ENCODE measurements around the gene FTCD. TPM values are rescaled to one million over a fixed set of nuclear protein-coding genes. Genes with fewer than 3 reads are reported as not detected.
"Not testable (repeated sequence)": the region's sequence is repeated elsewhere in the genome, so short reads cannot be mapped to it uniquely, and the experiment has no call there.

Gene FTCD
- total RNA-seq, 1 experiment from 2014 or later, result 0.21 TPM

DNA sequence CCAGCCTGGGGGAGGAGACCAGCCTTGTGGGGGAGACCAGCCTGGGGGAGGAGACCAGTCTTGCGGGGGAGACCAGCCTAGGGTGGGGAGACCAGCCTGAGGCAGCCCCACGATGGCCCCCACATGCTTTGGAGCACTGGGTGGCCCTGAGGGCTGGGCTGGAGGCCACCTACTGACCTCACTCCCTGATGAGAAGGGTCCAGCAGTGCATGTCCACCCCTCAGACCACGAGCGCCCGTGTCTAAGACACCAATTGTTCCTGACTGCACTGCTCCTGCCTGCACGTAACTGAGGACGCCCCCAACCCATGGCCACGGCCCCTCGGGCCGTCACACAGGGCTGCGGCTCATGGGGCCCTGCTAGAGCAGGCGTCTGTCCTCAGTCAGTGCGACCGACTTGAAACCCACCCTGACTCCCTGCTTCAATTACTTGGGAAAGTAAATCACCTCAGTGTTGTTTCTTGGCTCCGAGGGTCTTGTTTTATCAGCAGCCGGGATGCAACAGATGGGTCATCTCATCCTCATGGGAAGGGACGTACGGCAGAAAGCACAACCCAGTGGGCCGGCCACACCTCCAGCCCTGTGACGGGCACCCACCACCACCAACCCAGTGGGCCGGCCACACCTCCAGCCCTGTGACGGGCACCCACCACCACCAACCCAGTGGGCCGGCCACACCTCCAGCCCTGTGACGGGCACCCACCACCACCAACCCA lies 28.7 kb upstream of the FTCD start, which contains the start of gene SPATC1L:
Gene SPATC1L (minus strand): TSS at position 550 of the 715 bp plus-strand sequence. CDS start 1,643 bp downstream, outside the sequence.
- DNase-seq (ENCODE audit: low read depth, low spot score) (no peak), ATAC-seq (no peak)
- Histone ChIP-seq H3K9me3 (ENCODE audit: control insufficient read depth, insufficient read depth, low read depth, low read length) (no peaks in the 10 kb centered on the region), H3K4me1 (ENCODE audit: control insufficient read depth, insufficient read depth, low read length) (peaks cover 5% of the 10 kb centered on the region; the same call in 1 of the 2 replicates), H3K27ac (ENCODE audit: low read length) (no peak within 1 kb of the TSS), H3K27me3 (ENCODE audit: control insufficient read depth, insufficient read depth, low read length) (no peaks in the 10 kb centered on the region), H3K4me3 (ENCODE audit: low read depth in 2 of 2, low read length in 2 of 2) (peak within 1 kb of the TSS in 1 of 2 experiments; percentile 23; a peak in 1 of 4 replicates), H3K36me3 (ENCODE audit: control insufficient read depth, insufficient read depth, low read length) (no peaks in the 10 kb centered on the region)
- ChIA-PET CTCF (no interaction called here), POLR2A (no interaction called here)
- BruUV-seq (replicated peaks), result no TSS peak
- intact Hi-C loops (cut with micrococcal nuclease; ENCODE audit: unreplicated experiment), result no loop called here
- in situ Hi-C loops (cut with HindIII; ENCODE audit: low pct_unique_long_range_greater_than_20kb, low sequenced_read_pairs), result no loop called here
- no peak for TF ChIP-seq TCF7L2 (IDR thresholded peaks at IDR 0.05; ENCODE audit: low read depth, low read length)
- no peak for TF ChIP-seq POLR2AphosphoS5 (IDR thresholded peaks at IDR 0.05; ENCODE audit: low read depth, low read length)
- TF ChIP-seq, protein P1, sequence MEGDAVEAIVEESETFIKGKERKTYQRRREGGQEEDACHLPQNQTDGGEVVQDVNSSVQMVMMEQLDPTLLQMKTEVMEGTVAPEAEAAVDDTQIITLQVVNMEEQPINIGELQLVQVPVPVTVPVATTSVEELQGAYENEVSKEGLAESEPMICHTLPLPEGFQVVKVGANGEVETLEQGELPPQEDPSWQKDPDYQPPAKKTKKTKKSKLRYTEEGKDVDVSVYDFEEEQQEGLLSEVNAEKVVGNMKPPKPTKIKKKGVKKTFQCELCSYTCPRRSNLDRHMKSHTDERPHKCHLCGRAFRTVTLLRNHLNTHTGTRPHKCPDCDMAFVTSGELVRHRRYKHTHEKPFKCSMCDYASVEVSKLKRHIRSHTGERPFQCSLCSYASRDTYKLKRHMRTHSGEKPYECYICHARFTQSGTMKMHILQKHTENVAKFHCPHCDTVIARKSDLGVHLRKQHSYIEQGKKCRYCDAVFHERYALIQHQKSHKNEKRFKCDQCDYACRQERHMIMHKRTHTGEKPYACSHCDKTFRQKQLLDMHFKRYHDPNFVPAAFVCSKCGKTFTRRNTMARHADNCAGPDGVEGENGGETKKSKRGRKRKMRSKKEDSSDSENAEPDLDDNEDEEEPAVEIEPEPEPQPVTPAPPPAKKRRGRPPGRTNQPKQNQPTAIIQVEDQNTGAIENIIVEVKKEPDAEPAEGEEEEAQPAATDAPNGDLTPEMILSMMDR (IDR thresholded peaks at IDR 0.05), result no peak
- TF ChIP-seq SIN3A (IDR thresholded peaks at IDR 0.05; ENCODE audit: borderline replicate concordance, insufficient read depth, low read depth, low read length), result no peak
- TF ChIP-seq, protein P2, sequence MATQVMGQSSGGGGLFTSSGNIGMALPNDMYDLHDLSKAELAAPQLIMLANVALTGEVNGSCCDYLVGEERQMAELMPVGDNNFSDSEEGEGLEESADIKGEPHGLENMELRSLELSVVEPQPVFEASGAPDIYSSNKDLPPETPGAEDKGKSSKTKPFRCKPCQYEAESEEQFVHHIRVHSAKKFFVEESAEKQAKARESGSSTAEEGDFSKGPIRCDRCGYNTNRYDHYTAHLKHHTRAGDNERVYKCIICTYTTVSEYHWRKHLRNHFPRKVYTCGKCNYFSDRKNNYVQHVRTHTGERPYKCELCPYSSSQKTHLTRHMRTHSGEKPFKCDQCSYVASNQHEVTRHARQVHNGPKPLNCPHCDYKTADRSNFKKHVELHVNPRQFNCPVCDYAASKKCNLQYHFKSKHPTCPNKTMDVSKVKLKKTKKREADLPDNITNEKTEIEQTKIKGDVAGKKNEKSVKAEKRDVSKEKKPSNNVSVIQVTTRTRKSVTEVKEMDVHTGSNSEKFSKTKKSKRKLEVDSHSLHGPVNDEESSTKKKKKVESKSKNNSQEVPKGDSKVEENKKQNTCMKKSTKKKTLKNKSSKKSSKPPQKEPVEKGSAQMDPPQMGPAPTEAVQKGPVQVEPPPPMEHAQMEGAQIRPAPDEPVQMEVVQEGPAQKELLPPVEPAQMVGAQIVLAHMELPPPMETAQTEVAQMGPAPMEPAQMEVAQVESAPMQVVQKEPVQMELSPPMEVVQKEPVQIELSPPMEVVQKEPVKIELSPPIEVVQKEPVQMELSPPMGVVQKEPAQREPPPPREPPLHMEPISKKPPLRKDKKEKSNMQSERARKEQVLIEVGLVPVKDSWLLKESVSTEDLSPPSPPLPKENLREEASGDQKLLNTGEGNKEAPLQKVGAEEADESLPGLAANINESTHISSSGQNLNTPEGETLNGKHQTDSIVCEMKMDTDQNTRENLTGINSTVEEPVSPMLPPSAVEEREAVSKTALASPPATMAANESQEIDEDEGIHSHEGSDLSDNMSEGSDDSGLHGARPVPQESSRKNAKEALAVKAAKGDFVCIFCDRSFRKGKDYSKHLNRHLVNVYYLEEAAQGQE (IDR thresholded peaks at IDR 0.05; ENCODE audit: insufficient read depth in 1 of 2, low read depth in 2 of 2, low read length in 1 of 2), result no peak

DNA sequence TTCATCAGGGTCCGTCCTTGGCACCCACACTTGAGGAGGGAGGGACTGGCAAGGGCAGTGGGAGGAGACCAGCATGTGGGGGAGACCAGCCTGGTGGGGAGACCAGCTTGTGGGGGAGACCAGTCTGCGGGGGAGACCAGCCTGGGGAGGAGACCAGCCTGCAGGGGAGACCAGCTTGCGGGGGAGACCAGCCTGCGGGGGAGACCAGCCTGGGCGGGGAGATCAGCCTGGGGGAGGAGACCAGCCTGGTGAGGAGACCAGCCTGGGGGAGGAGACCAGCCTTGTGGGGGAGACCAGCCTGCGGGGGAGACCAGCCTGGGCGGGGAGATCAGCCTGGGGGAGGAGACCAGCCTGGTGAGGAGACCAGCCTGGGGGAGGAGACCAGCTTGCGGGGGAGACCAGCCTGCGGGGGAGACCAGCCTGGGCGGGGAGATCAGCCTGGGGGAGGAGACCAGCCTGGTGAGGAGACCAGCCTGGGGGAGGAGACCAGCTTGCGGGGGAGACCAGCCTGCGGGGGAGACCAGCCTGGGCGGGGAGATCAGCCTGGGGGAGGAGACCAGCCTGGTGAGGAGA lies 28.0 kb upstream of the FTCD start:
- H3K9me3 ChIP-seq (ENCODE audit: control insufficient read depth, insufficient read depth, low read depth, low read length); ATAC-seq; BruUV-seq (replicated peaks); H3K27me3 ChIP-seq (ENCODE audit: control insufficient read depth, insufficient read depth, low read length); in situ Hi-C loops (cut with HindIII; ENCODE audit: low pct_unique_long_range_greater_than_20kb, low sequenced_read_pairs); H3K4me3 ChIP-seq (ENCODE audit: low read depth in 2 of 2, low read length in 2 of 2); H3K4me1 ChIP-seq (ENCODE audit: control insufficient read depth, insufficient read depth, low read length); H3K36me3 ChIP-seq (ENCODE audit: control insufficient read depth, insufficient read depth, low read length); POLR2A ChIA-PET; DNase-seq (ENCODE audit: low read depth, low spot score); intact Hi-C loops (cut with micrococcal nuclease; ENCODE audit: unreplicated experiment); H3K27ac ChIP-seq (ENCODE audit: low read length): not testable (repeated sequence)
- CTCF ChIA-PET, result interaction anchor here (0.6 kb wide), 1 partner anchor 160 kb away, joined by 3 read pairs; no protein-coding TSS in a partner anchor

Measured in Panc1 (cell line).